Measurements from ENCODE around the gene SYNE1. TPM values are rescaled to one million over a fixed set of nuclear protein-coding genes. Genes with fewer than 3 reads are reported as not detected.
A peak's percentile ranks its signal among the peaks of the same experiment; 100 is the strongest.
"Not testable (repeated sequence)": the region's sequence is repeated elsewhere in the genome, so short reads cannot be mapped to it uniquely, and the experiment has no call there.

The SYNE1 gene
- total RNA-seq, 1 donor from 2014 or later: 81.3 TPM

GRCh38 chr6:152089992-152090391, 547.2 kb downstream of the SYNE1 start:
- peak; percentile 15 for DNase-seq

- DNase-seq: no peak
Observed at GRCh38 chr6:152087701-152088100, 549.5 kb downstream of the SYNE1 start.

DNA sequence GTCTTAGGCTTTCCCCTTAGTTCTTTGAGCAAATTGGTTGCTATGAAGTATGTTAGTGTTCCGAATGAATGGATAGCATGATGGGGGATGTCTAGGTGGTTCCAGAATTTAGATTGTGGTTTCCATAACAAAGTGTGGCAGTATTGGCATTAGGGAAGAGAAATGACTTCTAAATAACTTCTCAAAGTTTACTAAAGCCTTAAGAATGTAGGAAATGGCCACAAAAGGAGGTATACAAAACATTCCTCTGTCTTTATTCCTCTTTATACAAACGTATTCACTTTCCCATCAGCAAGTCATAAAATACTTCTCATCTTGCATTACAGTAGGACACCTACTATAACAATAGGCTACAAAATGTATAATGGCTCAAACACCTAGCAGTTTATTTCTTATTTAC, 550.1 kb downstream of the SYNE1 start:
- no peak for DNase-seq

GRCh38 chr6:152086223-152086873, 550.8 kb downstream of the SYNE1 start:
- DNase-seq: no peak

GRCh38 chr6:152085451-152085921, 551.7 kb downstream of the SYNE1 start:
- peak; percentile 57 for DNase-seq

DNA sequence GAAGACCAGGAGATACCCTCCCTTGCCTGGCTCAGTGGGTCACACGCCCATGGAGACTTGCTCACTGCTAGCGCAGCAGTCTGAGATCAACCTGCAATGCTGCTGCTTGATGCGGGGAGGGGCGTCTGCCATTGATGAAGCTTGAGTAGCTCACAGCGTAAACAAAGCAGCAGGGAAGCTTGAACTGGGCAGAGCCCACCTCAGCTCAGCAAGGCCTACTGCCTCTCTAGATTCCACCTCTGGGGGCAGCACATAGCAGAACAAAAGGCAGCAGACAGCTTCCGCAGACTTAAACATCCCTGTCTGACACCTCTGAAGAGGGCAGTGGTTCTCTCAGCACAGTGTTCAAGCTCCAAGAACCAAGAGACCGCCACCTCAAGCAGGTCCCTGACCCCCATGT, 558.4 kb downstream of the SYNE1 start:
- no peak for DNase-seq

DNA sequence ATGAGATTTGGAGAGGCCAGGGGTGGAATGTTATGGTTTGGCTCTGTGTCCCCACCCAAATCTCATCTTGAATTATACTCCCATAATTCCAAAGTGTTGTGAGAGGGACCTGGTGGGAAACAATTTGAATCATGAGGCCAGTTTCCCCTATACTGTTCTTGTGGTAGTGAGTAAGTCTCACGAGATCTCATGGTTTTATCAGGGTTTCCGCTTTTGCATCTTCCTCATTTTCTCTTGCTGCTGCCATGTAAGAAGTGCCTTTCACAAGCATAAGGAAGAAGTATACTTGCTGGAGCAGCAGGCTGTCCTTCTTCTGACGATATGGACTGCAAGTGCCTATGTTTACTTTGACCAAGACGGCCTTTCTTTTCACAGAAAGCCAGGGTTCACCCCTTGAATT, 559.2 kb downstream of the SYNE1 start:
- DNase-seq: no peak

DNA sequence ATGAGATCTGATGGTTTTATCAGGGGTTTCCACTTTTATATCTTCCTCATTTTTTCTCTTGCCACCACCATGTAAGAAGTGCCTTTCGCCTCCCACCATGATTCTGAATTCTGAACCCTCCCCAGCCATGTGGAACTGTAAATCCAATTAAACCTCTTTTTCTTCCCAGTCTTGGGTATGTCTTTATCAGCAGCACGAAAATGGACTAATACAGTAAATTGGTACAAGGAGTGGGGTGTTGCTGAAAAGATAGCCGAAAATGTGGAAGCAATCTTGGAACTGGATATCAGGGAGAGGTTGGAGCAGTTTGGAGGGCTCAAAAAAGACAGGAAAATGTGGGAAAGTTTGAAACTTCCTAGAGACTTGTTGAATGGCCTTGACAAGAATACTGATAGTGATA, 560.9 kb downstream of the SYNE1 start:
- not testable (repeated sequence) for DNase-seq

DNA sequence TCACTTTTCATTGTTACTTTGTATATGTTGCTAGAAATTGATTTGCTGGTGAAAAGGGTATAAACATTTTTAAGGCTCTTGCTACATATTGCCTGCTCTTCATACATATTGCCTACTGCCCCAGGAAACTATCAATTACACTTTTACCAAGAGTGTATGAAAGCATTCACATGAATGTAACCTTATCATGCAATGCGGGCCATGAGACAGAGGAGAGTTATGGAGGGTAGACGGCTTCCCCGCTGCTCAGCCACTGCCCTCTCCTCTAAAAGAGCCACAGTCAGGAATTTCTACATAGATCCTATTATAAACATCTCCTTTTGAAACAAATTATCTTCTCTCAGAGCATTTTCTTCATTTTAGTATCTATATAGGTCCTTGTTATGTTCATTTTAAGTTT, 565.3 kb downstream of the SYNE1 start:
- no peak for DNase-seq

Other genes with a start within 250 kb of the SYNE1 start
- gene MYCT1, start 60.5 kb upstream of the SYNE1 start, total RNA-seq: 112 and 162 TPM in 2 replicates
- gene VIP, start 113.4 kb upstream of the SYNE1 start, total RNA-seq: 0.56 and 1.7 TPM in 2 replicates